Muscle layer of colon (tissue), 2 donors: ENCODE data around the gene CTNNA3.
"Not testable (repeated sequence)": the region's sequence is repeated elsewhere in the genome, so short reads cannot be mapped to it uniquely, and the experiment has no call there.

Experiments used
- H3K27ac ChIP-seq: one replicate; pipeline ENCODE4 v1.7.0; 2013; ENCODE audit warnings: low read depth, mild to moderate bottlenecking, low read length, moderate library complexity
- H3K27me3 ChIP-seq, 2 donors: one replicate each; pipeline ENCODE4 v1.7.0; 2013; ENCODE audit warnings: low read length in 2 of 2, mild to moderate bottlenecking in 2 of 2; ENCODE audit not compliant: insufficient read depth in 2 of 2, control insufficient read depth in 1 of 2
- H3K36me3 ChIP-seq: one replicate; pipeline ENCODE4 v1.7.0; 2013; ENCODE audit warnings: mild to moderate bottlenecking, low read length; ENCODE audit not compliant: insufficient read depth
- H3K4me1 ChIP-seq: one replicate; pipeline ENCODE4 v1.7.0; 2013; ENCODE audit warnings: mild to moderate bottlenecking, low read length; ENCODE audit not compliant: insufficient read depth
- H3K4me3 ChIP-seq, 2 donors: one replicate each; pipeline ENCODE4 v1.7.0; 2013; ENCODE audit warnings: low read length in 2 of 2, low read depth in 1 of 2, mild to moderate bottlenecking in 1 of 2, moderate library complexity in 1 of 2
- H3K9ac ChIP-seq: one replicate; pipeline ENCODE4 v1.7.0; 2013; ENCODE audit warnings: low read length
- H3K9me3 ChIP-seq: one replicate; pipeline ENCODE4 v1.7.0; 2013; ENCODE audit warnings: mild to moderate bottlenecking, low read length
- donor health status: abdominal sarcoma.
- donor health status: Adenocarcinoma of cecum.

CTNNA3 gene

GRCh38 chr10:66366163-66366562, 1329.8 kb downstream of the CTNNA3 start:
- H3K36me3 ChIP-seq: no peaks in the 10 kb centered on the region
- H3K27ac ChIP-seq: no peak overlapping the region
- H3K4me3 ChIP-seq: no peak overlapping the region
- no peaks in the 10 kb centered on the region for H3K27me3 ChIP-seq
- H3K9ac ChIP-seq: no peak overlapping the region
- H3K9me3 ChIP-seq: no peaks in the 10 kb centered on the region
- H3K4me1 ChIP-seq: no peaks in the 10 kb centered on the region

- Histone ChIP-seq H3K9me3 (no peaks in the 10 kb centered on the region), H3K36me3 (no peaks in the 10 kb centered on the region), H3K4me1 (no peaks in the 10 kb centered on the region), H3K9ac (no peak overlapping the region), H3K27ac (no peak overlapping the region), H3K4me3 (no peak overlapping the region), H3K27me3 (no peaks in the 10 kb centered on the region)
Observed at GRCh38 chr10:66365686-66366085, 1330.3 kb downstream of the CTNNA3 start.

GRCh38 chr10:66362522-66362921, 1333.5 kb downstream of the CTNNA3 start:
- H3K27me3 ChIP-seq: no peaks in the 10 kb centered on the region
- H3K9me3 ChIP-seq: no peaks in the 10 kb centered on the region
- no peak overlapping the region for H3K4me3 ChIP-seq
- H3K4me1 ChIP-seq: no peaks in the 10 kb centered on the region
- no peak overlapping the region for H3K27ac ChIP-seq
- no peak overlapping the region for H3K9ac ChIP-seq
- H3K36me3 ChIP-seq: no peaks in the 10 kb centered on the region

GRCh38 chr10:66353822-66354221, 1342.2 kb downstream of the CTNNA3 start:
- not testable (repeated sequence) for H3K36me3 ChIP-seq, H3K9me3 ChIP-seq, H3K4me1 ChIP-seq, H3K27ac ChIP-seq, H3K4me3 ChIP-seq, H3K27me3 ChIP-seq, H3K9ac ChIP-seq

- H3K27me3 ChIP-seq: no peaks in the 10 kb centered on the region
- H3K4me1 ChIP-seq: no peaks in the 10 kb centered on the region
- H3K9ac ChIP-seq: no peak overlapping the region
- H3K27ac ChIP-seq: no peak overlapping the region
- no peak overlapping the region for H3K4me3 ChIP-seq
- no peaks in the 10 kb centered on the region for H3K9me3 ChIP-seq
- no peaks in the 10 kb centered on the region for H3K36me3 ChIP-seq
Observed at GRCh38 chr10:66353422-66353821, 1342.6 kb downstream of the CTNNA3 start.

GRCh38 chr10:66350622-66351399, 1345.2 kb downstream of the CTNNA3 start:
- H3K9ac ChIP-seq: no peak overlapping the region
- no peak overlapping the region for H3K27ac ChIP-seq
- no peaks in the 10 kb centered on the region for H3K27me3 ChIP-seq

GRCh38 chr10:66349726-66350125, 1346.3 kb downstream of the CTNNA3 start:
- no peaks in the 10 kb centered on the region for H3K9me3 ChIP-seq
- H3K9ac ChIP-seq: no peak overlapping the region
- no peaks in the 10 kb centered on the region for H3K36me3 ChIP-seq
- H3K4me1 ChIP-seq: no peaks in the 10 kb centered on the region
- no peaks in the 10 kb centered on the region for H3K27me3 ChIP-seq
- no peak overlapping the region for H3K27ac ChIP-seq
- no peak overlapping the region for H3K4me3 ChIP-seq

More at GRCh38 chr10:66350622-66351399, 1345.2 kb downstream of the CTNNA3 start:
- no peak overlapping the region for H3K4me3 ChIP-seq
- no peaks in the 10 kb centered on the region for H3K9me3 ChIP-seq
- H3K4me1 ChIP-seq: no peaks in the 10 kb centered on the region
- no peaks in the 10 kb centered on the region for H3K36me3 ChIP-seq

GRCh38 chr10:66349076-66349475, 1346.9 kb downstream of the CTNNA3 start:
- H3K9me3 ChIP-seq: no peaks in the 10 kb centered on the region
- no peaks in the 10 kb centered on the region for H3K36me3 ChIP-seq
- no peak overlapping the region for H3K27ac ChIP-seq
- H3K9ac ChIP-seq: no peak overlapping the region
- no peaks in the 10 kb centered on the region for H3K27me3 ChIP-seq
- H3K4me3 ChIP-seq: no peak overlapping the region
- H3K4me1 ChIP-seq: no peaks in the 10 kb centered on the region

GRCh38 chr10:66337211-66337610, 1358.8 kb downstream of the CTNNA3 start:
- H3K27ac ChIP-seq: no peak overlapping the region
- no peaks in the 10 kb centered on the region for H3K9me3 ChIP-seq
- H3K36me3 ChIP-seq: no peaks in the 10 kb centered on the region
- no peaks in the 10 kb centered on the region for H3K4me1 ChIP-seq
- H3K4me3 ChIP-seq: no peak overlapping the region
- no peak overlapping the region for H3K9ac ChIP-seq
- no peaks in the 10 kb centered on the region for H3K27me3 ChIP-seq

- H3K27me3 ChIP-seq: no peaks in the 10 kb centered on the region
- H3K4me1 ChIP-seq: no peaks in the 10 kb centered on the region
- H3K4me3 ChIP-seq: no peak overlapping the region
- H3K9ac ChIP-seq: no peak overlapping the region
- no peak overlapping the region for H3K27ac ChIP-seq
- no peaks in the 10 kb centered on the region for H3K9me3 ChIP-seq
- H3K36me3 ChIP-seq: no peaks in the 10 kb centered on the region
Observed at GRCh38 chr10:66336791-66337190, 1359.2 kb downstream of the CTNNA3 start.

GRCh38 chr10:66335753-66336152, 1360.2 kb downstream of the CTNNA3 start:
- H3K9ac ChIP-seq, H3K4me3 ChIP-seq, H3K9me3 ChIP-seq: not testable (repeated sequence)

GRCh38 chr10:66329147-66329546, 1366.8 kb downstream of the CTNNA3 start:
- Histone ChIP-seq H3K36me3 (no peaks in the 10 kb centered on the region), H3K9me3 (no peaks in the 10 kb centered on the region), H3K27me3 (no peaks in the 10 kb centered on the region), H3K4me1 (no peaks in the 10 kb centered on the region), H3K27ac (no peak overlapping the region), H3K9ac (no peak overlapping the region), H3K4me3 (no peak overlapping the region)

More at GRCh38 chr10:66335753-66336152, 1360.2 kb downstream of the CTNNA3 start:
- H3K36me3 ChIP-seq, H3K4me1 ChIP-seq, H3K27ac ChIP-seq, H3K27me3 ChIP-seq: not testable (repeated sequence)
